PC-3 (cell line): Measurements from ENCODE around the gene CLVS2.

Experiments
- CTCF ChIP-seq: fragments of 300-600 bp; sonication (generic); conservative IDR thresholded peaks from 2 replicates; pipeline ENCODE4 v1.5.1; 2017; ENCODE audit warnings: antibody characterized with exemption, low read depth, mild to moderate bottlenecking, low read length
- EZH2 ChIP-seq: fragments of 300-600 bp; sonication (generic); IDR thresholded peaks from one replicate; pipeline ENCODE4 v1.6.1; 2017; ENCODE audit warnings: antibody characterized with exemption, mild to moderate bottlenecking, low read length; ENCODE audit not compliant: unreplicated experiment
- EZH2phosphoT487 ChIP-seq: fragments of 300-600 bp; sonication (generic); IDR thresholded peaks from 2 replicates; pipeline ENCODE4 v1.6.1; 2018; ENCODE audit warnings: mild to moderate bottlenecking, antibody characterized with exemption, low read length, borderline replicate concordance

- TF ChIP-seq CTCF (no peak), EZH2 (no peak), EZH2phosphoT487 (no peak)
These were observed 33.9 kb upstream of the CLVS2 start for GRCh38 chr6:122962000-122962624.
